NB4 (cell line): Measurements from ENCODE around the gene TRIM2.

Experiments used
- MYC ChIP-seq: IDR thresholded peaks from 2 replicates; pipeline ENCODE4 v1.6.1; 2011; ENCODE audit warnings: low read depth, low read length
- POLR2A ChIP-seq: IDR thresholded peaks from 2 replicates; pipeline ENCODE4 v1.6.1; 2011; ENCODE audit warnings: mild to moderate bottlenecking; ENCODE audit not compliant: insufficient read length; ENCODE audit errors: extremely low read depth
- TF ChIP-seq, protein P1 (sequence below): IDR thresholded peaks from one replicate; pipeline ENCODE4 v1.5.1; 2012; ENCODE audit warnings: low read depth, low read length
- TF ChIP-seq, protein P2 (sequence below): IDR thresholded peaks from 2 replicates; pipeline ENCODE4 v1.6.1; 2011; ENCODE audit warnings: low read depth, low read length

- no peak for TF ChIP-seq POLR2A
- TF ChIP-seq, protein P1, sequence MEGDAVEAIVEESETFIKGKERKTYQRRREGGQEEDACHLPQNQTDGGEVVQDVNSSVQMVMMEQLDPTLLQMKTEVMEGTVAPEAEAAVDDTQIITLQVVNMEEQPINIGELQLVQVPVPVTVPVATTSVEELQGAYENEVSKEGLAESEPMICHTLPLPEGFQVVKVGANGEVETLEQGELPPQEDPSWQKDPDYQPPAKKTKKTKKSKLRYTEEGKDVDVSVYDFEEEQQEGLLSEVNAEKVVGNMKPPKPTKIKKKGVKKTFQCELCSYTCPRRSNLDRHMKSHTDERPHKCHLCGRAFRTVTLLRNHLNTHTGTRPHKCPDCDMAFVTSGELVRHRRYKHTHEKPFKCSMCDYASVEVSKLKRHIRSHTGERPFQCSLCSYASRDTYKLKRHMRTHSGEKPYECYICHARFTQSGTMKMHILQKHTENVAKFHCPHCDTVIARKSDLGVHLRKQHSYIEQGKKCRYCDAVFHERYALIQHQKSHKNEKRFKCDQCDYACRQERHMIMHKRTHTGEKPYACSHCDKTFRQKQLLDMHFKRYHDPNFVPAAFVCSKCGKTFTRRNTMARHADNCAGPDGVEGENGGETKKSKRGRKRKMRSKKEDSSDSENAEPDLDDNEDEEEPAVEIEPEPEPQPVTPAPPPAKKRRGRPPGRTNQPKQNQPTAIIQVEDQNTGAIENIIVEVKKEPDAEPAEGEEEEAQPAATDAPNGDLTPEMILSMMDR: no peak
- TF ChIP-seq, protein P2, sequence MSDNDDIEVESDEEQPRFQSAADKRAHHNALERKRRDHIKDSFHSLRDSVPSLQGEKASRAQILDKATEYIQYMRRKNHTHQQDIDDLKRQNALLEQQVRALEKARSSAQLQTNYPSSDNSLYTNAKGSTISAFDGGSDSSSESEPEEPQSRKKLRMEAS: no peak
- no peak for TF ChIP-seq MYC
These were observed 16.6 kb downstream of the TRIM2 start for GRCh38 chr4:153220682-153221395.
